Large intestine (tissue), 3 donors: ENCODE measurements around the gene CACNA1E. TPM values are rescaled to one million over a fixed set of nuclear protein-coding genes. Genes with fewer than 3 reads are reported as not detected.

Source experiments
- DNase-seq, 2 donors: peaks; one replicate each; pipeline versions ENCODE4 v3.0.0 to v3.0.0-alpha.2; 2013
- H3K27ac ChIP-seq: one replicate; pipeline ENCODE4 v1.5.1; 2013; ENCODE audit warnings: low read length
- H3K27me3 ChIP-seq: 2 replicates; pipeline ENCODE4 v1.6.1; 2013; ENCODE audit warnings: low read length; ENCODE audit not compliant: control insufficient read depth, insufficient read depth
- H3K36me3 ChIP-seq: 2 replicates; pipeline ENCODE4 v1.6.1; 2013; ENCODE audit warnings: low read length; ENCODE audit not compliant: control insufficient read depth, insufficient read depth
- H3K4me1 ChIP-seq: one replicate; pipeline ENCODE4 v1.6.1; 2013; ENCODE audit warnings: low read length; ENCODE audit not compliant: control insufficient read depth, insufficient read depth
- H3K4me3 ChIP-seq: one replicate; pipeline ENCODE4 v1.5.1; 2013; ENCODE audit warnings: low read length
- H3K9me3 ChIP-seq: one replicate; pipeline ENCODE4 v1.6.1; 2013; ENCODE audit warnings: mild to moderate bottlenecking, low read depth, low read length, moderate library complexity; ENCODE audit not compliant: control insufficient read depth
- WGBS: methylation state at CpG from one replicate; pipeline ENCODE4 v1.1.5; 2013; ENCODE audit warnings: low lambda C conversion rate; ENCODE audit not compliant: insufficient coverage; 5-methylcytosine and 5-hydroxymethylcytosine counted together
- polyA plus RNA-seq: library from polyadenylated mRNA; unstranded; fragments of 120-200 nt; gene quantifications from one replicate; pipeline ENCODE4 v1.2.1, GENCODE V29; 2013

The CACNA1E gene
- polyA plus RNA-seq, 1 donor = 1.7 TPM

DNA sequence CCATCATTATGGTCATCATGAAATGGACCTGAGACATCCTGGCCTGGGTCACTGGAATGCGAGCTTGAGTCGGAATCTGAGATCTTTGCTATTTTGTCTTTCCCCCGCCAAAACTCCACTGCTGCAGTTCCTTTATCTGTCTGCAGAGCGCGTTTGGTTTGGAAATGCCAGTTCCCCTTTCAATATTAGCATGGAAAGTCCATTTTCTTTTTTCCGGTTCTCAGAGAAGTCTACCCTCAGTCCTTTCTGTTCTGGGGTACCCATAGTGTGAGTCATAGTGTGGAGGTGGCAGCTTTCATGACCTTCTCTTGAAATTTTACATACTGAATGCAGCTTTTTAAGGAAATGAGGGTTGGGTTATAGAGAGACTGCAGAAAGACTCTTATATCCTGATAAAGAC is 14.6 kb downstream of the CACNA1E start:
- WGBS = 89% methylated on average over 4 of the region's 6 CpGs
- Histone ChIP-seq H3K9me3 (no peaks in the 10 kb centered on the region), H3K27ac (no peak overlapping the region), H3K36me3 (no peaks in the 10 kb centered on the region), H3K4me3 (no peak overlapping the region), H3K27me3 (no peaks in the 10 kb centered on the region), H3K4me1 (peaks cover 19% of the 10 kb centered on the region)
- DNase-seq = no peak

GRCh38 chr1:181499825-181500224 is 16.5 kb downstream of the CACNA1E start:
- Histone ChIP-seq H3K4me1 (peaks cover 19% of the 10 kb centered on the region), H3K36me3 (no peaks in the 10 kb centered on the region), H3K27me3 (no peaks in the 10 kb centered on the region), H3K9me3 (no peaks in the 10 kb centered on the region), H3K27ac (no peak overlapping the region), H3K4me3 (no peak overlapping the region)
- 100% methylated on average over 1 of the region's 4 CpGs for whole genome bisulfite sequencing
- DNase-seq = no peak

DNA sequence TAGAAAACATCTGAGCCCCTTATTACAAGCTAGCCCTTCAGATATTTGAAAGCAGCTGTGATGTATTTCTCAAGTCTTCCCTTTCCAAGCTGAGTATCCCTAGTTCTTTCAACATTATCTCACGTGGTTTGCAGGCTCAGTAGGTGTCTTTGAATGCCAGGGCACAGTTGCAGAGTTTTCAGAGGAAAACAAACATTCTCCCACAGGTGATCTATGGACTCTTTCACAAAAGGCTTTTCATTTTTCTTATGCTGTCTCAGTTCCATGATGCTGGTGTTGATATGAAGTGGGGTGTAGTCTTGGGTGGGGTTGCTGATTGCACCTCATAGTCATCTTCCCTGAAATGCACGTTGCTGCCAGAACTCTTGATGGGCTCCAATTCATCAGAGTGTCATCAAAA is 17.3 kb downstream of the CACNA1E start:
- Histone ChIP-seq H3K36me3 (no peaks in the 10 kb centered on the region), H3K4me1 (peaks cover 19% of the 10 kb centered on the region), H3K4me3 (no peak overlapping the region), H3K27me3 (no peaks in the 10 kb centered on the region), H3K27ac (no peak overlapping the region), H3K9me3 (no peaks in the 10 kb centered on the region)
- peak; percentile 66 to 73 for DNase-seq
- no CpG with 5 or more reads among the region's 2 CpGs for whole genome bisulfite sequencing

- H3K9me3 ChIP-seq = no peaks in the 10 kb centered on the region
- H3K4me3 ChIP-seq = no peak overlapping the region
- no peaks in the 10 kb centered on the region for H3K36me3 ChIP-seq
- H3K4me1 ChIP-seq = peaks cover 15% of the 10 kb centered on the region
- 100% methylated on average over 1 of the region's 1 CpG for WGBS
- no peak for DNase-seq
- no peaks in the 10 kb centered on the region for H3K27me3 ChIP-seq
- no peak overlapping the region for H3K27ac ChIP-seq
Observed at GRCh38 chr1:181501612-181502011, 18.3 kb downstream of the CACNA1E start.

DNA sequence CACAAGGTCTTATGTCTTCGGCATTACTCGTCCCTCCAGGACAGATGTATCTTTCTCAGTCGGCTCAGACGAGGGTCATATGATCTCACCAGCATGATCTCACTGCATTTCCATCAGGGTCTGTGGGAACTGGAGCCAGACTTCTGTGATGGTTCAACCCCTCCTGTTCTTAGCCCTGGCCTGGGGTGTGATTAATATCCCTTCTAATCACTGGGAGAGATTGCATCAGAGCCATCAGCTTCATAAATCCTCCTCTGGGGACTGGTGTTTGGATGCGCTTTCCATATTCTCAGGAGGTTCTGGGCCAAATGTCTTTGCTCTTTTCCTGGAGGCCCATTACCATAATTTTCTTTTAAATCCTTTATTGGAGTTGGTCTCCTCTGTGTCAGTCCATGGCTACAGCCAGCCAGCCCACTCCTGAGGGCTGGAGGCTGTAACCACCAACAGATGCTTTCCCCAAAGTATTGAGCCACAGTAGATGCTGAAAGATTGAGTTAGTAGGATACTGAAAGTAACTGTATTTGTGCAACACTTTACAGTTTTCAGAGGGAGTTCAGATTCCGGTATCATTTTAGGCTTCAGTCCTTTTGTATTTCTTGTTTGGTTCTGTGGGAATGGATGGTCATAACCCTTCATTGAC is 20.0 kb downstream of the CACNA1E start:
- H3K9me3 ChIP-seq = no peaks in the 10 kb centered on the region
- H3K27me3 ChIP-seq = no peaks in the 10 kb centered on the region
- peak in 1 of 2 donors; percentile 28 for DNase-seq
- no peak overlapping the region for H3K4me3 ChIP-seq
- WGBS = no CpG with 5 or more reads among the region's 6 CpGs
- no peak overlapping the region for H3K27ac ChIP-seq
- no peaks in the 10 kb centered on the region for H3K36me3 ChIP-seq
- peaks cover 15% of the 10 kb centered on the region for H3K4me1 ChIP-seq

DNA sequence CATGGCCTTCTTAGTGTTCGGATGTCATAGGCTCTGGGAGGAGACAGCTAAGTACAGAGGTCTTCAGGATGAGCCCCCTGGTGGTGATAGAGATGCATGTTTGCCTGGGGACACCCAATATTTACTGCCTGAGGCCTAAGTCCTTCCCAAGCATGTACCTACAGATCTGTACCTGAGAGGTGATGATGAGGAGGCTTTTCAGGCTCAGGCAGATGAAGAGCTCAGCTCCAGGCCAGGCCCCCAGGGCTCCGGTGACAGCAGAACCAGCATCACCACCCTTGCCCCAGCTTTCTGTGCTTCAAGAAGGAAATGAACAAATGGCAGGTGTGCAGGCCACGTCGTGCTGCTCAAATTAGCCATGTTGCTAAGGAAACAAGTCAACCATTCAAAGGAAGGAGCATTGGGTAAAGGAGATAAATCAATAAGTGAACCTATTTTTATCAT is 21.1 kb downstream of the CACNA1E start:
- no peaks in the 10 kb centered on the region for H3K36me3 ChIP-seq
- no peak overlapping the region for H3K27ac ChIP-seq
- DNase-seq = peak; percentile 64 to 65
- H3K9me3 ChIP-seq = no peaks in the 10 kb centered on the region
- H3K4me3 ChIP-seq = no peak overlapping the region
- no peaks in the 10 kb centered on the region for H3K27me3 ChIP-seq
- WGBS = no CpG with 5 or more reads among the region's 4 CpGs
- peaks cover 15% of the 10 kb centered on the region for H3K4me1 ChIP-seq

DNA sequence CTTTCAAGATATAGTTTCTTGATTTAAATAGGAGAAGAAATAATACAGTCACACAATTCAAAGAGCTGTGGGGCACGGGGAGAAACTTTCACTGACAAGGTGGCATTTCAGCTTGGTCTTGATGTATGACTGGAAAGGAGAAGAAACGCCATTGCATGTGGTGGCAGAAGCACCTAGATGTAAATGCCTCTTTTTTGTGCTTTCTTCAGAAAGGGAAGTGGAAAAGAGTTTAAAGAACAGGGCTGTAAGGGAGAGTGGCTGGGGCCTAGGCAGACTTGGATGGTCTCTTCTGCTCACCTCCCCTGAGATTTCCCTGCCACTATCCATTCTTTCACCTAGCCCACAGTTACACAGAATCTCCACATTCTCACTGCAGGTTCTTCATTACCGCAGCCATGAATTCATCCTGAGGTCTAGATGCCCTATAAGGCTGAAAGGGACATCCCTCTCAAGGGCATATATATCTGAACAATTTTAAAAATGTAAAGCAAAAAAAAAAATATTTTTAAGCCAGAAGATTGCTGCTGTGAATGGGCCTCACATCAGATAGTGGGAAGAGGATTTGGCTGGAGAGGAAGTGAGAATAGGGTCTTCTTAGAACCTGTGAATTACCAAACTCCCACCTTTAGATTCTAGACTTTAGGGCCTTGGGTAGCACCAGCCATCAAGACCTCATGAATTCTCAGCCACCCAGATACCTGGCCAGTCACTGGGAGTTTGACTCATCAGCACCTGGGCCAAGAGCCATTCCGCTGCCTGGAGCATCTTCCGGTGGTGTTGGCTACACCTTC is 23.4 kb downstream of the CACNA1E start:
- no peaks in the 10 kb centered on the region for H3K36me3 ChIP-seq
- H3K9me3 ChIP-seq = no peaks in the 10 kb centered on the region
- H3K27me3 ChIP-seq = no peaks in the 10 kb centered on the region
- no peak overlapping the region for H3K27ac ChIP-seq
- no peak overlapping the region for H3K4me3 ChIP-seq
- WGBS = no CpG with 5 or more reads among the region's 5 CpGs
- no peaks in the 10 kb centered on the region for H3K4me1 ChIP-seq
- no peak for DNase-seq

DNA sequence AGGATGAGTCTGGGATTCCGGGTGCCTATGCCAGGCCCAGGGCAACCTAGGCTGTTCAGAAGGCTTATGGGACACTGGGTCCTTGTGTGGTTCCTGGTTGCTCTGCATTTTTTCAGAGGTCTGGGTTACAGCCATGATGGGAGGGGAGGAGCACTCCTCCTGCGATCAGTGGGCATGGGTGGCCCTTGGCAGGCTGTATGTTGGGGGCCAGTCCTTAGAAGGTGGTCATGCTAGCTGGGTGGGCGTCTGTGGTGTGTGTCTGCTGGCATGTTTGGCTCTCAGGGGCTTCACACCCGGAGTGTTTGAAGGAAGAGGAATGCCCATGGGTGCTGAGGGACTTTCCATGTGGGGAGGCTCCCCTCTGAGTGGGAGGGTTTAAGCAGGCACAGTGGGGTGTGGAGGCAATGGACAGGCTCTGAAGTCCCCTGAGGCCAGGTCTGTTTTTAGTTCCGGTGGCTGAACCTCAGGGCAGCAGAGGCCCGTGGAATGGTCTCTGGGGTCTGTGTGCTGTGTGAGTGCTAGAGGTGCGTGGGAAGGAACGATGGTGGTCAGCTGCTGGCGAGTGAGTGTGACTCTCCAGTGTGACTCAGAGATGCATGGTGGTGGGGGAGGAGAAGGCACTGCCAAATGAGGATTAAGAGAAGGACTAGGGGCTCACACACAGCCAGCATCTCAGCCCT is 25.3 kb downstream of the CACNA1E start:
- Histone ChIP-seq H3K4me3 (no peak overlapping the region), H3K36me3 (no peaks in the 10 kb centered on the region), H3K4me1 (no peaks in the 10 kb centered on the region), H3K27ac (no peak overlapping the region), H3K27me3 (no peaks in the 10 kb centered on the region), H3K9me3 (no peaks in the 10 kb centered on the region)
- WGBS = 92% methylated on average over 3 of the region's 9 CpGs
- DNase-seq = no peak

DNA sequence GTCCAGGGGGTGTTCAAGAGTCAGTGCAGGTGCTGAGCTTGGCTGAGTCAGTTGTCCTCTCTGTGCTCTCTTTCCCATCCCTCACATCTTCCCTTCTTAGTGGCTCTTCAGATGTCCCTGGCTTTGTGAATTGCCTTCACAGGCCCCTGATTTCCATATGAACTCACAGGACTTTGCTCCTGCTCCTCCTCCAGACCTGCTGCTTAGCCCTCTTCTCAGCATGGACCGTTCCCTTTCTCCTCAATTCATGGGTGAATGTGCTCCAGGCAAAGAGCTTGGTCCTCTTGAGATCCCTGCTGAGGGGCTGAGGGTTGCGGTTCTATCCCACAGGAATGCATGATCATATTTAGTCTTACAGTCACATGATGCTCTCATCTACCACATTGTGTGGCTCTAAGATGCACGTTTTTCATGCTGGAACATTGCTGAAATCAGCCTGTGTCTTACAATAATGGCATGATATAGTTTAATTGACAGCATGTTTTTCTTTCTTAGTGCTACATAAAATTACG is 30.5 kb downstream of the CACNA1E start:
- no CpG with 5 or more reads among the region's 4 CpGs for WGBS
- H3K36me3 ChIP-seq = no peaks in the 10 kb centered on the region
- no peak for DNase-seq
- no peak overlapping the region for H3K4me3 ChIP-seq
- H3K4me1 ChIP-seq = peaks cover 6% of the 10 kb centered on the region
- no peaks in the 10 kb centered on the region for H3K27me3 ChIP-seq
- H3K9me3 ChIP-seq = no peaks in the 10 kb centered on the region
- no peak overlapping the region for H3K27ac ChIP-seq
